Stimulated activated naive CD8-positive, alpha-beta T cell treated with anti-CD3 and anti-CD28 coated beads, Interleukin-15, amount 100 ng/mL, for 72 hours (primary cell): ENCODE results near the gene AEBP2.
"Not testable (repeated sequence)": the region's sequence is repeated elsewhere in the genome, so short reads cannot be mapped to it uniquely, and the experiment has no call there.

ENCODE experiments used
- ATAC-seq: fragments of 150-1000 bp; cut with Tn5 transposase; 2 replicates; pipeline ENCODE4 v1.10.0; 2021; ENCODE audit warnings: mild to moderate bottlenecking, moderate library complexity
- DNase-seq, 2 donors: peaks; one replicate each; pipeline ENCODE4 v3.0.0; 2021 to 2022
- H3K27ac Mint-ChIP-seq, 2 donors: one replicate each; pipeline ENCODE4 v1.8.0; 2022; ENCODE audit warnings: mild to moderate bottlenecking in 2 of 2, mixed read lengths in 2 of 2, moderate library complexity in 2 of 2
- H3K27me3 Mint-ChIP-seq: one replicate; pipeline ENCODE4 v1.8.0; 2022; ENCODE audit warnings: mixed read lengths
- H3K4me1 Mint-ChIP-seq: one replicate; pipeline ENCODE4 v1.8.0; 2022; ENCODE audit warnings: mild to moderate bottlenecking, mixed read lengths
- H3K4me3 Mint-ChIP-seq, 2 donors: one replicate each; pipeline ENCODE4 v1.8.0; 2022; ENCODE audit warnings: mild to moderate bottlenecking in 2 of 2, mixed read lengths in 2 of 2, moderate library complexity in 1 of 2
- H3K9me3 Mint-ChIP-seq, 2 donors: one replicate each; pipeline ENCODE4 v1.8.0; 2022; ENCODE audit warnings: mixed read lengths in 2 of 2

AEBP2 gene

DNA sequence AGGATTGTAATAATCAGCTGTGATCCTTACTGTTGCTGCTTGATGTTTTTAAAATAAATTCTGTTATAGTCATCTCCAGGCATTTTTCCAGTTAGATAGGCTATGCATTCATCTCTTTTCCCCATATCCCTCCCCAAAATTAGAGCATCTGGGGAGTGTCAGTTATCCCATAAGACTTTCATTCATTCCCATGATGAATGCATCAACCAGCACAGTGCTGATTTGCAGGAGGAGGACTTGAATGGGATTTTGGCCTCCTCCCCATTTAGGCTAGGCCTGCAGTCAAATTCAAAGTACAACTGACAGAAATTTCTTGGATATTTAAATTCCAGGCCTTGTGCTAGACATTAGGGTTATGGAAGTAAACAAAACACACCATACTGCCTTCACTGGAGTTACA, 99.8 kb downstream of the AEBP2 start:
- H3K4me3 Mint-ChIP-seq: no peak overlapping the region
- H3K9me3 Mint-ChIP-seq: peaks cover 13 to 21% of the 10 kb centered on the region in 2 donors
- H3K4me1 Mint-ChIP-seq: peaks cover 6% of the 10 kb centered on the region
- no peak for DNase-seq
- no peaks in the 10 kb centered on the region for H3K27me3 Mint-ChIP-seq
- no peak for ATAC-seq
- H3K27ac Mint-ChIP-seq: no peak overlapping the region

DNA sequence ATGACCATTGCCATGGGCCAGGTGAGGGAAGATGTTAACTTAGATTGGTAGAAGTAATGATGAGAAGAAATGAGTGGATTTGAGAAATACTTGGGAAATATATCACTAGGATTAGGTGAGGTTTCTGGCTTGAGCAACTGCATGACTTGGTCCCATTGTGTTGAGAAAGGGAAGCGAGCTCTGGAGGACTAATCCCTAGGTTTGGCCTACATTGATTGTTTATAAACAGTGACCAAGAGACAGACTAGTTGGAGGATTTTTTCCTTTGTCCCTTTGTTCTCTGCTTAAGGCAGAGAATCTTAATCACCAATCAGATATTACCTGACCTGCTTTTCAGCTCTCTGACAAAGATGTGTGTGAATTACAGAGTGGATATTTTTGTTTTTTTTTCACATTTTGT, 100.5 kb downstream of the AEBP2 start:
- ATAC-seq (no peak), DNase-seq (no peak)
- H3K27ac Mint-ChIP-seq: no peak overlapping the region
- no peaks in the 10 kb centered on the region for H3K27me3 Mint-ChIP-seq
- H3K4me1 Mint-ChIP-seq: peaks cover 6% of the 10 kb centered on the region
- H3K4me3 Mint-ChIP-seq: no peak overlapping the region
- peaks cover 13 to 20% of the 10 kb centered on the region in 2 donors for H3K9me3 Mint-ChIP-seq

DNA sequence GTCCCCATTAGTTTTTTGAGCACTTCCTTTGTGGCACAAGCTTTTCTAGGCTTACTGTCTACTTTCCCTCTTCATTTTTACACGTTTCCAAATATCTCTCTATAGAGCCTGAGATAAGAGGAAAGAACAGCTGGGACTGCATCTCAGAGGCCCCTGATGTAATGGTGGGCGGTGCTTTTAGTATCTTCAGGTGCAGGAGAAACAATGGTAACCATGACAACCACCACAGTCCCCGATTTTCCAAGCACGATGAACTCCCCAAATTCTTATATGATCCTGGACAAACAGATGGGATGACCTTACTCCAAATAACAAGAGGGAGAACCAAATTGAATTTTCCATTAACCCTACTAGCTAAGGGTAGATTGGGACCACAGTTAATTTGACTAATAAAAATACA, 103.3 kb downstream of the AEBP2 start:
- H3K4me3 Mint-ChIP-seq: no peak overlapping the region
- peaks cover 0 to 7% of the 10 kb centered on the region in 2 donors for H3K9me3 Mint-ChIP-seq
- ATAC-seq (no peak), DNase-seq (no peak)
- H3K27me3 Mint-ChIP-seq: no peaks in the 10 kb centered on the region
- no peak overlapping the region for H3K27ac Mint-ChIP-seq
- H3K4me1 Mint-ChIP-seq: peaks cover 6% of the 10 kb centered on the region

DNA sequence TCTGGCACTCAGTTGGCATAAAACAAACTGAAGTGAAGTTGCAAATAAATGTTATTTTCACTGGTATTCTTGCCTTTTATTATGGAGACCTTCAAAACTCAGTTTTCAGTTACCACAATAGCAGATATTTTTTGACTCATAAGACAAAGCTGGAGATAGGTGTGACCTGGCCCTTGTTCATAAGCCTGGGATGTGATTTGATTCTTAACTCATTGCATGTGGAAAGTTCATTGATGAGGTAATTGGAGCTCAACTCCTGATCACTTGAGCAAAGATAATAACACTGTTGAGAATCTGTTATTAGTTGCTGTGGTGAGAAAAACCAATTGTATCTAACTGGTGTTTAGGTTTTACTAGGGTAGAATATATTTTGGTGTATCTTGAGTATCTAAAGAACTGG, 105.1 kb downstream of the AEBP2 start:
- no peaks in the 10 kb centered on the region for H3K27me3 Mint-ChIP-seq

DNA sequence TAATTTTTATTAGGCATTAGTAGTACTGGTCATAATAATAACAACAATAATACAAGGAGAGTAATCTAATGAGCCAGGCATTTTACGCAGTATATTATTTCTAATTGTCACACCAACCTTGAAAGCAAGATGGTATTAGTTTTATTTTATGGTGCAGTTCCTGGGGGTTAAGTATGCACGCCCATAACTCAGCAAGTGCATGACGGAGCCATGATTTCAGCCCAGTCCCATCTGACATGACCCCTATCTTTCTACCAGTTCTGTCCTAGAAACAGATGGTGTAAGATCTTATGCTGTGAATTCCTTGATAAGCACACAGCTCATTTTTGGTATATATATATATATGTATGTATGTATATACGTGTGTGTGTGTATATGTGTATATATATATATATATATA, 106.0 kb downstream of the AEBP2 start:
- H3K4me3 Mint-ChIP-seq: no peak overlapping the region
- H3K27me3 Mint-ChIP-seq: no peaks in the 10 kb centered on the region
- peaks cover 6% of the 10 kb centered on the region for H3K4me1 Mint-ChIP-seq
- DNase-seq (no peak), ATAC-seq (no peak)
- H3K27ac Mint-ChIP-seq: no peak overlapping the region
- H3K9me3 Mint-ChIP-seq: peaks cover 0 to 7% of the 10 kb centered on the region in 2 donors

More for the DNA sequence above, 105.1 kb downstream of the AEBP2 start:
- Mint-ChIP-seq H3K27ac (no peak overlapping the region), H3K9me3 (peaks cover 0 to 7% of the 10 kb centered on the region in 2 donors), H3K4me3 (no peak overlapping the region), H3K4me1 (peaks cover 6% of the 10 kb centered on the region)
- ATAC-seq (no peak), DNase-seq (no peak)

DNA sequence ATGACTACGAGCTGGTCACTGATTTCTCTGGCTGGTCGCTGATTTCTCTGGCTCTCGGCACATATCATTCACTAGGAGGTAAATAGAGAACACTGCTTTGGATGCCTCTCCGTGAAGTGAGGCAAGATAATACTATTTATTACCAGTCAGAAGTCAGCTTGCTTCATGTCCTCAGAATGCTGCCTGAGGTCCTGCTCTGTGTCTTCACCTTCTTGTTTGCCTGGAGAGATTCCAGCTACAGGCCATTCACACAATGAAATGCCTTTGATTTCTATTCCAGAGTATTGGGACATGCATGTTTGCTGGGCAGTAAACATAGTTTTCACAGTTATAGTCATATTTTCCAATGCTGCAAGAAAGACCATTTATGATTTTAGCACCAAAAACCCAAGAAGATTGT, 106.7 kb downstream of the AEBP2 start:
- Mint-ChIP-seq H3K9me3 (peaks cover 0 to 7% of the 10 kb centered on the region in 2 donors), H3K4me1 (peaks cover 6% of the 10 kb centered on the region), H3K27ac (no peak overlapping the region), H3K27me3 (no peaks in the 10 kb centered on the region), H3K4me3 (no peak overlapping the region)
- ATAC-seq (no peak), DNase-seq (no peak)

DNA sequence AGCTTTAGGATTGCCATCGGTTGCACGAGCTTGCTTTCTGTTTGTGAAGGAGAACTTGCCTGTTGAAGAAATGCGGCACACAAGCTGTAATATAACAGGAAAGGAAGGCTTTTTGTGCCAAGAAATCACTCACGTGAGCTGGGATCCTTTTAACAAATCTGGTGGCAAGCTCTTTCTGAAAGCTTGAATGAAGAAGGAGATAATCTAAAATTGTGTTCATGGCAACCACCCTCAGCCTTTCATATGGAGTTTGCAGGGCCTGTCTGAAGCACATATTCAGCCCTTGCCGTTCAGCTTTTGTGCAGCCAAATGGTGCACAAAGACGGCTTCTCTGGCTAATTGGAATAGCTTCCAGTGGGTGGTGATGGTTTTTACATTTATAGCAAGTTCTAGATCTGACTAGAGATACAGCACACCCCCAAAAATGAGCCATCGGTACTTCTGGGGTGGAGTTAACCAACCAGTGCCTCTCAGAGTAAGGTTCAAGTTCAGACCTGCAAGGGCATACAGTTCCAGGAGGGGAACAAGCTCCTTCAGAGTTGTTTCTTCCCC, 107.4 kb downstream of the AEBP2 start:
- peaks cover 0 to 7% of the 10 kb centered on the region in 2 donors for H3K9me3 Mint-ChIP-seq
- no peak for DNase-seq
- no peak overlapping the region for H3K4me3 Mint-ChIP-seq
- H3K27me3 Mint-ChIP-seq: no peaks in the 10 kb centered on the region
- peaks cover 6% of the 10 kb centered on the region for H3K4me1 Mint-ChIP-seq
- H3K27ac Mint-ChIP-seq: no peak overlapping the region
- ATAC-seq: no peak

DNA sequence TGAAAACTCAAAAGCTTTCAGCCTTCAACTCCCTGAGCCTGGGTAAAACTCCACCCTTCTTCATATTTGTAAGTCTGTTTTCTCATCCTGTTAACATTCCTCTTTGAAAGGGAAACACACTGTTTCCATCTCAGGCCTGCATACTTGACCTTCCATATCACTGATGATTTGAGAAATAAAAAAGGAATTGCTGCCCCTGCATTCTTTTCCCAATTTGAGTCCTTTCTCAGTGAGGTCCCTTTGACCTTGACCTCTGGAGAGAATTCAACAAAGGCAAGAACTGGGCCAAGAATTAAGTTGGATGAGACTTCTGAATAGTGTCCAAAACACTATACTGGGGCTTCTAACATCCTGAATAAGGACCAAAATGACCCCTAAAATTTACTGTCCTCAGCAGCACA, 108.0 kb downstream of the AEBP2 start:
- peaks cover 5% of the 10 kb centered on the region for H3K4me1 Mint-ChIP-seq
- ATAC-seq: no peak
- no peak for DNase-seq
- H3K4me3 Mint-ChIP-seq: no peak overlapping the region
- H3K27ac Mint-ChIP-seq: no peak overlapping the region
- H3K27me3 Mint-ChIP-seq: no peaks in the 10 kb centered on the region
- H3K9me3 Mint-ChIP-seq: peaks cover 0 to 5% of the 10 kb centered on the region in 2 donors

DNA sequence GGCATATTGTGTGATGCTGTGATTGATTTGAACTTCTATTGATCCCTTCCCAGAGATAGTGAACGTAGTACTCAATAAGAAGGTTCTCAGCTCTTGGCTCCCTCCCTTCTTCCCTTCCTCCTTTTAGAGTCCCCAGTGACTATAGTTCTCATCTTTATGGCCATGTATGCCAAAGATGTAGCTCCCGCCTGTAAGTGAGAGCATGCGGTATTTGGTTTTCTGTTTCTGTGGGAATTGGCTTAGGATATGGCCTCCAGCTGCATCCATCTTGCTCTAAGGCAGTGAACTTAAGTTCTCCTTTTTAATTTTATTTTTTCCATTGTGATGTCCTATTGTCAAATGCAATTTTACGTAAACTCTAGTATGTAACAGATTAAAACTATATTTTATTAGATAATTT, 109.5 kb downstream of the AEBP2 start:
- peaks cover 11% of the 10 kb centered on the region for H3K4me1 Mint-ChIP-seq
- H3K4me3 Mint-ChIP-seq: no peak overlapping the region
- H3K27me3 Mint-ChIP-seq: no peaks in the 10 kb centered on the region

DNA sequence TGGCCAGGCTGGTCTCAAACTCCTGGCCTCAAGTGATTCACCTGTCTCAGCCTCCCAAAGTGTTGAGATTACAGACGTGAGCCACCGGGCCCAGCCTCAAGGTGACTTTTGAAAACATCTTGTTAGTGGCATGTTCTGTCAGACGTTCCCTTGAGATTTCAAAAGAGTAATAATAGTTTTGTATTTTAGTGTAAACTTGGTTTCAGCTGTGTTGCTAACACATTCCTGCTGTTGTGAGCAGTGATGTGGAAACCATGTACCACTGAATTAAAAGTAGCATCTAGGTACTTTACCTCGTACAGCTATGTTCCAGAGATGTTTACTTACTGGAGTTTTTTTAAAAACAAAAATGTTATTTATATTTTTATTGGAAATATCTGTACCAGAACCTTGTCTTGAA, 111.3 kb downstream of the AEBP2 start:
- no peak for DNase-seq
- Mint-ChIP-seq H3K9me3 (no peaks in the 10 kb centered on the region), H3K27me3 (no peaks in the 10 kb centered on the region), H3K4me1 (peaks cover 11% of the 10 kb centered on the region), H3K4me3 (no peak overlapping the region), H3K27ac (no peak overlapping the region)
- no peak for ATAC-seq

More for the DNA sequence above, 109.5 kb downstream of the AEBP2 start:
- no peak overlapping the region for H3K27ac Mint-ChIP-seq
- H3K9me3 Mint-ChIP-seq: no peaks in the 10 kb centered on the region
- DNase-seq (no peak), ATAC-seq (no peak)

DNA sequence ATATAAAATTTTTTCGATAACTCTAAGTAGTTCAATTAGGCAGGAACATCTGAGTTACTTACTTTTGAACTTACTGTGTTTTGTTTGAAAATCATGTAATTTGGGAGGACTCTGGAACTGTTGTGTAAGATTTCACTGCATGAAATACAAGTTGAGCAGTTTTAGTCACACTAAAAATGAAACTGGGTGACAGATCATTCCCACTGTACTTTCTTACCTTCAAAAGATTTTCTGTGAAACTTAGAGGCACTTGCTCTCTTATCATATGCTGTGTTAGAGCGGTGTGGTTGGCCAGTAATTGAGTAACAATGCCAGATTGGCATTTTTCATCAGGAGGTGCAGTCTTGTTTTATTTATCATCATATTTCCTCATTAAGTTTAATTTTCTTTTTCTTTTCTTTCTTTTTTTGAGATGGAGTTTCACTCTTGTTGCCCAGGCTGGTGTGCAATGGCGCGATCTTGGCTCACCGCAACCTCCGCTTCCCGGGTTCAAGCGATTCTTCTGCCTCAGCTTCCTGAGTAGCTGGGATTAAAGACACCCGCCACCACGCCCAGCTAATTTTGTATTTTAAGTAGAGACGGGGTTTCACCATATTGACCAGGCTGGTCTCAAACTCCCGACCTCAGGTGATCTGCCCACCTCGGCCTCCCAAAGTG, 113.3 kb downstream of the AEBP2 start:
- ATAC-seq: peak; percentile 100
- H3K27me3 Mint-ChIP-seq, H3K9me3 Mint-ChIP-seq: not testable (repeated sequence)
- peaks cover 11% of the 10 kb centered on the region for H3K4me1 Mint-ChIP-seq
- peak in 1 of 2 donors; percentile 37 for DNase-seq
- H3K27ac Mint-ChIP-seq: peak overlapping the region in 1 of 2 donors; percentile 67
- H3K4me3 Mint-ChIP-seq: peak overlapping the region in 1 of 2 donors; percentile 5

DNA sequence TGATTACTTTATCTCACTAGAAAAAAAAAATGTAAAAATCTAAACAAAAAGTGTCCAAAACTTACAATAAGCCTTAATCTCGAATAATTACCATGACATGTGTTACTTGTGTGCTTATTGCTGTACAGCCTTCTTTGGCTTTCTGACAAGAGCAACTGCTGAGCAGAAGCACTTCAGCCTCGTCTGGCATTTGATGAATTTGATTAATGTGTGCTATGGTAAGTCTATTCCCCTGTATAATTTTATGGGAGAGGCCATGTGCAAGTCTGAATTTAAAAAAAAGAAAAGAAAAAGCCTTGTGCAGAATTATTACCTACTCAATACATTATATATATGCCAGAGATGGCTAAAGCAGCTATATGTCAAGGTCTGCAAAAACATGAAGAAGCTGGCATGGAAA, 113.9 kb downstream of the AEBP2 start:
- H3K27ac Mint-ChIP-seq: no peak overlapping the region
- ATAC-seq (no peak), DNase-seq (no peak)
- no peak overlapping the region for H3K4me3 Mint-ChIP-seq
- H3K4me1 Mint-ChIP-seq: peaks cover 11% of the 10 kb centered on the region
- peaks cover 0 to 1% of the 10 kb centered on the region in 2 donors for H3K9me3 Mint-ChIP-seq
- no peaks in the 10 kb centered on the region for H3K27me3 Mint-ChIP-seq

DNA sequence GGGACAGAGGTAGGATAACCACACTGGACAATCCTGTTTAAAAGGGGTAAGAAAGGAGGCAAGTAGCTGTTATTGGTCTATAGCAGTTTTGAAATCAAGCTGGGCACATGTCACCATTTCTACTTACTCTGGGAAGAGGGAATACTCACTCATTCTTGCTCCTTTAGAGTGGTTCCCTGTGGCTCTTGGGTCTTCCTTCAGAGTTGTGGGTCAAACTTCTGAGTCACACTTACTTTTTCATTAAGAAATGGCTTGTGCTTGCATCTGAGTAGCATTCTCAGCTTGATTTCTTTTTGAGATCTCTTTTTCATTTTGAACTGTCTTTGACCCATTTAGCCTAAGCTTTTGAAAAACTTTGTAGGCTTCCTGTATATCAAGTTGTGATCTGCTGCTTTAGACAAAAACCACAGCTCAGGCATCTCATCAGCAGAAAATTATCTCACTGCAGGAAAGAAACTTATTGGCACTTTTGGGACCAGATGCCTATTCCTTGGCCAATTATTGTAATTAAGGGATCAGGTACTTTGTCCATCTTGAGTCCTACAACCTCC, 122.2 kb downstream of the AEBP2 start:
- H3K4me3 Mint-ChIP-seq: no peak overlapping the region
- H3K27ac Mint-ChIP-seq: no peak overlapping the region
- ATAC-seq: no peak

More for the DNA sequence above, 122.2 kb downstream of the AEBP2 start:
- DNase-seq: no peak
- H3K9me3 Mint-ChIP-seq: peaks cover 6 to 19% of the 10 kb centered on the region in 2 donors
- peaks cover 18% of the 10 kb centered on the region for H3K4me1 Mint-ChIP-seq
- H3K27me3 Mint-ChIP-seq: no peaks in the 10 kb centered on the region
